GM12874 (cell line): ENCODE results near the gene ZNF880.

Source experiments
- TF ChIP-seq, protein P1 (sequence below): IDR thresholded peaks from 2 replicates; pipeline ENCODE4 v1.5.1; 2011; ENCODE audit warnings: low read depth, mild to moderate bottlenecking, control low read depth, low read length, moderate library complexity; ENCODE audit not compliant: insufficient read depth

ZNF880 gene

DNA sequence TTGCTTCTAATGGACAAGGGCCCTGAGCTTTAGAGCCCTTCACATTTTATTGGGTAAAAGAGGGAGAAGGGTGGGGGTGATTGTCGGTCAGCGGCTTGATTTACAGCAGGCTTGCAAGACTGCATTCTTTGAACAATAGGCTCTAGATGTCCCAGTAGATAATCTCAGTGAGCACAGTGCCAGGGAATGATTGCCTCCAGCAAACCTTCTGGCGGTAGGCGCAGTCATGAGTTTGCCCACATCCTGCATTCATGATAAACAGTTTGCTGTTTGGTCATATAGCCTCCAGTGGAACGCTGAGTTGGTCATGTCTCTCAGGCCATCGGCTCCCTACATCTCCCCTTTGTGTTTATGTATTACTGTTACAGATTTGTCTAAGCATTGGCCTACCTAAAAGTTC lies 40.6 kb downstream of the ZNF880 start:
- TF ChIP-seq, protein P1, sequence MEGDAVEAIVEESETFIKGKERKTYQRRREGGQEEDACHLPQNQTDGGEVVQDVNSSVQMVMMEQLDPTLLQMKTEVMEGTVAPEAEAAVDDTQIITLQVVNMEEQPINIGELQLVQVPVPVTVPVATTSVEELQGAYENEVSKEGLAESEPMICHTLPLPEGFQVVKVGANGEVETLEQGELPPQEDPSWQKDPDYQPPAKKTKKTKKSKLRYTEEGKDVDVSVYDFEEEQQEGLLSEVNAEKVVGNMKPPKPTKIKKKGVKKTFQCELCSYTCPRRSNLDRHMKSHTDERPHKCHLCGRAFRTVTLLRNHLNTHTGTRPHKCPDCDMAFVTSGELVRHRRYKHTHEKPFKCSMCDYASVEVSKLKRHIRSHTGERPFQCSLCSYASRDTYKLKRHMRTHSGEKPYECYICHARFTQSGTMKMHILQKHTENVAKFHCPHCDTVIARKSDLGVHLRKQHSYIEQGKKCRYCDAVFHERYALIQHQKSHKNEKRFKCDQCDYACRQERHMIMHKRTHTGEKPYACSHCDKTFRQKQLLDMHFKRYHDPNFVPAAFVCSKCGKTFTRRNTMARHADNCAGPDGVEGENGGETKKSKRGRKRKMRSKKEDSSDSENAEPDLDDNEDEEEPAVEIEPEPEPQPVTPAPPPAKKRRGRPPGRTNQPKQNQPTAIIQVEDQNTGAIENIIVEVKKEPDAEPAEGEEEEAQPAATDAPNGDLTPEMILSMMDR: no peak

DNA sequence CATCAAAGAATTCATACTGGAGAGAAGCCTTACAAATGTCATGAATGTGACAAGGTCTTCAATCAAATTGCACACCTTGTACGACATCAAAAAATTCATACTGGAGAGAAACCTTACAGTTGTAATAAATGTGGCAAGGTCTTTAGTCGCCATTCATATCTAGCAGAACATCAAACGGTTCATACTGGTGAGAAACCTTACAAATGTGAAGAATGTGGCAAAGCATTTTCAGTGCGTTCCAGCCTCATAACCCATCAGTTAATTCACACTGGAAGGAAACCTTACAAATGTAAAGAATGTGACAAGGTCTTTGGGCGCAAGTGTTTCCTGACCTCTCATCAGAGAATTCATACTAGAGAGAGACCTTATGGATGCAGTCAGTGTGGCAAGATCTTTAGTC lies 46.0 kb downstream of the ZNF880 start:
- TF ChIP-seq, protein P1: no peak

DNA sequence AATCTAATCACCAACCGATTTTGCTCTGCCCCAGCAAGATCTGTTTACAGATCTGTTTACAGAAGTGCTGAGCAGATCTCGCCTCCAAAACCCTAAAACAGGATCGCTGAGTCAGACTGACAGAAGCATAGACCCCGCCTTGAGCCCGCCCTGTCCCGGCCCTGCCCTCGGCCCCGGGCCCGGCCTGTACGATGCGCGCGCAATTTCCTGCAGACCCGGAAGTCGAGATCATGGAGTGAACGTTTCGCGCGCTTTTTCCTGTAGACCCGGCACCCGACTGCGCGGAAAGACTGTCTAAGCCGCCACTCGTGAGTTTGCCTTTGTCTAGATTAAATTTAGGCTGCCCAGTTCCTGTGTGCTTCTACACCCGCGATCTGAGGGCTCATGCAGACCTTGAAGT lies 59.2 kb downstream of the ZNF880 start, which contains the start of gene ZNF534:
Gene ZNF534, plus strand, starts transcription at position 212 of the 400 bp plus-strand sequence. CDS start 2,327 bp downstream, outside the sequence.
- TF ChIP-seq, protein P1: no peak
